GM12878 (cell line): ENCODE data around the gene ZC4H2. TPM values are rescaled to one million over a fixed set of nuclear protein-coding genes. Genes with fewer than 3 reads are reported as not detected.

Experiments
- CREB1 ChIP-seq: IDR thresholded peaks from 2 replicates; pipeline ENCODE4 v1.6.1; 2012; ENCODE audit warnings: low read depth, mild to moderate bottlenecking, inconsistent platforms
- FOXK2 ChIP-seq: fragments of 450-650 bp; IDR thresholded peaks from 2 replicates; pipeline ENCODE4 v1.6.1; 2017; ENCODE audit warnings: mild to moderate bottlenecking, moderate library complexity
- GABPA ChIP-seq: IDR thresholded peaks from 2 replicates; pipeline ENCODE4 v1.6.1; 2014; ENCODE audit warnings: antibody characterized with exemption, low read depth, mild to moderate bottlenecking, inconsistent platforms
- MTA2 ChIP-seq: fragments of 450-650 bp; IDR thresholded peaks from 2 replicates; pipeline ENCODE4 v1.6.1; 2016; ENCODE audit warnings: low read depth, mild to moderate bottlenecking, moderate library complexity
- NRF1 ChIP-seq: conservative IDR thresholded peaks from 2 replicates; pipeline ENCODE4 v1.6.1; 2011; ENCODE audit warnings: mild to moderate bottlenecking, low read depth, low read length, improper control_type of control experiment
- POU2F2 ChIP-seq: IDR thresholded peaks from 3 replicates; pipeline ENCODE4 v1.6.1; 2011; ENCODE audit warnings: low read depth, mild to moderate bottlenecking, low read length, borderline replicate concordance
- SIX5 ChIP-seq: IDR thresholded peaks from 2 replicates; pipeline ENCODE4 v1.6.1; 2011; ENCODE audit warnings: mild to moderate bottlenecking, low read depth, low read length, moderate library complexity; ENCODE audit not compliant: severe bottlenecking
- SP1 ChIP-seq: IDR thresholded peaks from one replicate; pipeline ENCODE4 v1.6.1; 2011; ENCODE audit warnings: low read depth, low read length
- YBX1 ChIP-seq: fragments of 450-650 bp; IDR thresholded peaks from 2 replicates; pipeline ENCODE4 v1.6.1; 2016; ENCODE audit warnings: antibody characterized with exemption
- ZNF207 ChIP-seq: fragments of 450-650 bp; IDR thresholded peaks from 2 replicates; pipeline ENCODE4 v1.6.1; 2014; ENCODE audit warnings: antibody characterized with exemption, mild to moderate bottlenecking, borderline replicate concordance
- ZNF274 ChIP-seq: IDR thresholded peaks from one replicate; pipeline ENCODE4 v1.8.0; 2011; ENCODE audit not compliant: insufficient read length, insufficient read depth
- ZNF622 ChIP-seq: fragments of 450-650 bp; IDR thresholded peaks from 2 replicates; pipeline ENCODE4 v1.6.1; 2017; ENCODE audit warnings: mild to moderate bottlenecking, inconsistent platforms
- ZSCAN29 ChIP-seq: fragments of 450-650 bp; IDR thresholded peaks from 2 replicates; pipeline ENCODE4 v1.6.1; 2017; ENCODE audit warnings: mild to moderate bottlenecking, moderate library complexity
- polyA plus RNA-seq, 11 experiments: library from polyadenylated mRNA; depleted of rRNA in 4 of 11; unstranded in 6 of 11; stranded (reverse) in 5 of 11; fragments of >200 nt; fragmentation: Nextera tagmentation in 4 of 11; fragmentation: Illumina TruSeq in 1 of 11; extraction: Ambion mirVana in 4 of 11; extraction: Trizol in 1 of 11; gene quantifications; 1 replicate in 1 of 11; 2 replicates in 10 of 11; pipeline versions ENCODE4 v1.2.1 to v1.2.3, GENCODE V29; 2011 to 2016; ENCODE audit warnings: inconsistent platforms in 2 of 11, missing spikeins in 2 of 11, low read depth in 1 of 11
- total RNA-seq, 4 experiments: library from RNA; depleted of rRNA in 3 of 4; stranded (reverse); fragments of >200 nt in 3 of 4; fragmentation: Illumina TruSeq in 1 of 4; extraction: Trizol in 1 of 4; gene quantifications; 2 replicates each; pipeline versions ENCODE4 v1.2.1 to v1.2.3, GENCODE V29; 2013 to 2021
- TF ChIP-seq, protein P1 (sequence below): IDR thresholded peaks from 2 replicates; pipeline ENCODE4 v1.6.1; 2011; ENCODE audit warnings: borderline replicate concordance, low read depth, mild to moderate bottlenecking, moderate library complexity, mixed read lengths, low read length; ENCODE audit not compliant: insufficient read depth; ENCODE audit errors: extremely low read length
- TF ChIP-seq, protein P2 (sequence below): fragments of 450-650 bp; IDR thresholded peaks from 2 replicates; pipeline ENCODE4 v1.6.1; 2017; ENCODE audit warnings: low read depth, mild to moderate bottlenecking, moderate library complexity
- TF ChIP-seq, protein P3 (sequence below): fragments of 450-650 bp; IDR thresholded peaks from 2 replicates; pipeline ENCODE4 v1.6.1; 2017; ENCODE audit warnings: mild to moderate bottlenecking
- TF ChIP-seq, protein P4 (sequence below): IDR thresholded peaks from 2 replicates; pipeline ENCODE4 v1.6.1; 2011; ENCODE audit warnings: low read depth, low read length, improper control_type of control experiment, borderline replicate concordance
- TF ChIP-seq, protein P5 (sequence below): fragments of 150-350 bp; IDR thresholded peaks from 2 replicates; pipeline ENCODE4 v1.6.1; 2016; ENCODE audit warnings: low read depth, low read length
- TF ChIP-seq, protein P6 (sequence below): fragments of 450-650 bp; IDR thresholded peaks from 2 replicates; pipeline ENCODE4 v1.6.1; 2018; ENCODE audit warnings: borderline replicate concordance, mild to moderate bottlenecking; ENCODE audit not compliant: partially characterized antibody

The ZC4H2 gene
- total and polyA plus RNA-seq, 10 of the 15 experiments (the other 5 are each of a cell fraction or from before 2014, with no cell fraction given): 0.27 to 1.8 (median 0.67) TPM

DNA sequence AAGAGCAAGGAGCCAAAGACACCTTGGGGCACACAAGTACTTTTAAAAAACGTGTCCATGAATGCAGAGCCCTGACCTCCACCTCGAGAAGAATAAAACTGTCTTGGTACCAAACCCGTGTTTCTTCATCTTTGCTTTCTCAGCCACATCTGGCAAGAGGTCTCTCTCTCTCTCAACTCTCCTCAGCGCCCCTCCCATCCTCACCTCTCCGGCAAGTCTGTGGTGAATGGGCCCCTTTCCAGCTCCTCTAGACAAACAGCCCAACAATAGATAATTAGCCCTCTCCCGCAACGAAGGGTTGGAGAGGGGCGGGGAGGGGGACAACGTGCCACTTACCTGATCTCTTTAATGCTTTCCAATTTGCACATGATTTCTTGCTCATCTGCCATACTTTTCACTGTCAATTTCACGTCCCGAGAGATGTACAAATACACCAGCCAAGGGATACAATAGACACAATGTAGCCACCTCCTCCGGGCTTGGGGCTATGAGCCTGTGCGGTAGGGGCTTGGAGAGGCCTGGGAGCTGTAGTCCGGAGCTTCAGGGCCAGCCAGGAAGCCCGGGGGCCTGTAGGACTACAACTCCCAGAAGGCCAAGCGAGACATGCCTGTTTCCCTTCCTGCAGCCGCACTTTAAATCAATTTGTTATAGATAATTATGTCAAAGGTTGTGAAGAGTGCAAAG is at the start of gene ZC4H2 (continued):
- TF ChIP-seq, protein P1, sequence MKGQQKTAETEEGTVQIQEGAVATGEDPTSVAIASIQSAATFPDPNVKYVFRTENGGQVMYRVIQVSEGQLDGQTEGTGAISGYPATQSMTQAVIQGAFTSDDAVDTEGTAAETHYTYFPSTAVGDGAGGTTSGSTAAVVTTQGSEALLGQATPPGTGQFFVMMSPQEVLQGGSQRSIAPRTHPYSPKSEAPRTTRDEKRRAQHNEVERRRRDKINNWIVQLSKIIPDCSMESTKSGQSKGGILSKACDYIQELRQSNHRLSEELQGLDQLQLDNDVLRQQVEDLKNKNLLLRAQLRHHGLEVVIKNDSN: no peak
- no peak for TF ChIP-seq MTA2
- peak; percentile 68 for TF ChIP-seq GABPA
- TF ChIP-seq SP1: no peak
- TF ChIP-seq, protein P2, sequence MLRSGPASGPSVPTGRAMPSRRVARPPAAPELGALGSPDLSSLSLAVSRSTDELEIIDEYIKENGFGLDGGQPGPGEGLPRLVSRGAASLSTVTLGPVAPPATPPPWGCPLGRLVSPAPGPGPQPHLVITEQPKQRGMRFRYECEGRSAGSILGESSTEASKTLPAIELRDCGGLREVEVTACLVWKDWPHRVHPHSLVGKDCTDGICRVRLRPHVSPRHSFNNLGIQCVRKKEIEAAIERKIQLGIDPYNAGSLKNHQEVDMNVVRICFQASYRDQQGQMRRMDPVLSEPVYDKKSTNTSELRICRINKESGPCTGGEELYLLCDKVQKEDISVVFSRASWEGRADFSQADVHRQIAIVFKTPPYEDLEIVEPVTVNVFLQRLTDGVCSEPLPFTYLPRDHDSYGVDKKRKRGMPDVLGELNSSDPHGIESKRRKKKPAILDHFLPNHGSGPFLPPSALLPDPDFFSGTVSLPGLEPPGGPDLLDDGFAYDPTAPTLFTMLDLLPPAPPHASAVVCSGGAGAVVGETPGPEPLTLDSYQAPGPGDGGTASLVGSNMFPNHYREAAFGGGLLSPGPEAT: no peak
- TF ChIP-seq ZNF274: no peak
- TF ChIP-seq YBX1: no peak
- TF ChIP-seq, protein P3, sequence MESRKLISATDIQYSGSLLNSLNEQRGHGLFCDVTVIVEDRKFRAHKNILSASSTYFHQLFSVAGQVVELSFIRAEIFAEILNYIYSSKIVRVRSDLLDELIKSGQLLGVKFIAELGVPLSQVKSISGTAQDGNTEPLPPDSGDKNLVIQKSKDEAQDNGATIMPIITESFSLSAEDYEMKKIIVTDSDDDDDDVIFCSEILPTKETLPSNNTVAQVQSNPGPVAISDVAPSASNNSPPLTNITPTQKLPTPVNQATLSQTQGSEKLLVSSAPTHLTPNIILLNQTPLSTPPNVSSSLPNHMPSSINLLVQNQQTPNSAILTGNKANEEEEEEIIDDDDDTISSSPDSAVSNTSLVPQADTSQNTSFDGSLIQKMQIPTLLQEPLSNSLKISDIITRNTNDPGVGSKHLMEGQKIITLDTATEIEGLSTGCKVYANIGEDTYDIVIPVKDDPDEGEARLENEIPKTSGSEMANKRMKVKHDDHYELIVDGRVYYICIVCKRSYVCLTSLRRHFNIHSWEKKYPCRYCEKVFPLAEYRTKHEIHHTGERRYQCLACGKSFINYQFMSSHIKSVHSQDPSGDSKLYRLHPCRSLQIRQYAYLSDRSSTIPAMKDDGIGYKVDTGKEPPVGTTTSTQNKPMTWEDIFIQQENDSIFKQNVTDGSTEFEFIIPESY: no peak
- TF ChIP-seq SIX5: peak; percentile 77
- no peak for TF ChIP-seq ZNF622
- no peak for TF ChIP-seq CREB1
- TF ChIP-seq ZNF207: no peak
- TF ChIP-seq, protein P4, sequence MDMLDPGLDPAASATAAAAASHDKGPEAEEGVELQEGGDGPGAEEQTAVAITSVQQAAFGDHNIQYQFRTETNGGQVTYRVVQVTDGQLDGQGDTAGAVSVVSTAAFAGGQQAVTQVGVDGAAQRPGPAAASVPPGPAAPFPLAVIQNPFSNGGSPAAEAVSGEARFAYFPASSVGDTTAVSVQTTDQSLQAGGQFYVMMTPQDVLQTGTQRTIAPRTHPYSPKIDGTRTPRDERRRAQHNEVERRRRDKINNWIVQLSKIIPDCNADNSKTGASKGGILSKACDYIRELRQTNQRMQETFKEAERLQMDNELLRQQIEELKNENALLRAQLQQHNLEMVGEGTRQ: no peak
- TF ChIP-seq ZSCAN29: no peak
- TF ChIP-seq, protein P5, sequence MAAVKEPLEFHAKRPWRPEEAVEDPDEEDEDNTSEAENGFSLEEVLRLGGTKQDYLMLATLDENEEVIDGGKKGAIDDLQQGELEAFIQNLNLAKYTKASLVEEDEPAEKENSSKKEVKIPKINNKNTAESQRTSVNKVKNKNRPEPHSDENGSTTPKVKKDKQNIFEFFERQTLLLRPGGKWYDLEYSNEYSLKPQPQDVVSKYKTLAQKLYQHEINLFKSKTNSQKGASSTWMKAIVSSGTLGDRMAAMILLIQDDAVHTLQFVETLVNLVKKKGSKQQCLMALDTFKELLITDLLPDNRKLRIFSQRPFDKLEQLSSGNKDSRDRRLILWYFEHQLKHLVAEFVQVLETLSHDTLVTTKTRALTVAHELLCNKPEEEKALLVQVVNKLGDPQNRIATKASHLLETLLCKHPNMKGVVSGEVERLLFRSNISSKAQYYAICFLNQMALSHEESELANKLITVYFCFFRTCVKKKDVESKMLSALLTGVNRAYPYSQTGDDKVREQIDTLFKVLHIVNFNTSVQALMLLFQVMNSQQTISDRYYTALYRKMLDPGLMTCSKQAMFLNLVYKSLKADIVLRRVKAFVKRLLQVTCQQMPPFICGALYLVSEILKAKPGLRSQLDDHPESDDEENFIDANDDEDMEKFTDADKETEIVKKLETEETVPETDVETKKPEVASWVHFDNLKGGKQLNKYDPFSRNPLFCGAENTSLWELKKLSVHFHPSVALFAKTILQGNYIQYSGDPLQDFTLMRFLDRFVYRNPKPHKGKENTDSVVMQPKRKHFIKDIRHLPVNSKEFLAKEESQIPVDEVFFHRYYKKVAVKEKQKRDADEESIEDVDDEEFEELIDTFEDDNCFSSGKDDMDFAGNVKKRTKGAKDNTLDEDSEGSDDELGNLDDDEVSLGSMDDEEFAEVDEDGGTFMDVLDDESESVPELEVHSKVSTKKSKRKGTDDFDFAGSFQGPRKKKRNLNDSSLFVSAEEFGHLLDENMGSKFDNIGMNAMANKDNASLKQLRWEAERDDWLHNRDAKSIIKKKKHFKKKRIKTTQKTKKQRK: no peak
- no peak for TF ChIP-seq FOXK2
- TF ChIP-seq, protein P6, sequence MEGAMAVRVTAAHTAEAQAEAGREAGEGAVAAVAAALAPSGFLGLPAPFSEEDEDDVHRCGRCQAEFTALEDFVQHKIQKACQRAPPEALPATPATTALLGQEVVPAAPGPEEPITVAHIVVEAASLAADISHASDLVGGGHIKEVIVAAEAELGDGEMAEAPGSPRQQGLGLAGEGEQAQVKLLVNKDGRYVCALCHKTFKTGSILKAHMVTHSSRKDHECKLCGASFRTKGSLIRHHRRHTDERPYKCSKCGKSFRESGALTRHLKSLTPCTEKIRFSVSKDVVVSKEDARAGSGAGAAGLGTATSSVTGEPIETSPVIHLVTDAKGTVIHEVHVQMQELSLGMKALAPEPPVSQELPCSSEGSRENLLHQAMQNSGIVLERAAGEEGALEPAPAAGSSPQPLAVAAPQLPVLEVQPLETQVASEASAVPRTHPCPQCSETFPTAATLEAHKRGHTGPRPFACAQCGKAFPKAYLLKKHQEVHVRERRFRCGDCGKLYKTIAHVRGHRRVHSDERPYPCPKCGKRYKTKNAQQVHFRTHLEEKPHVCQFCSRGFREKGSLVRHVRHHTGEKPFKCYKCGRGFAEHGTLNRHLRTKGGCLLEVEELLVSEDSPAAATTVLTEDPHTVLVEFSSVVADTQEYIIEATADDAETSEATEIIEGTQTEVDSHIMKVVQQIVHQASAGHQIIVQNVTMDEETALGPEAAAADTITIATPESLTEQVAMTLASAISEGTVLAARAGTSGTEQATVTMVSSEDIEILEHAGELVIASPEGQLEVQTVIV: no peak
- no peak for TF ChIP-seq NRF1
- TF ChIP-seq POU2F2: no peak
